Jurkat, Clone E6-1 (cell line): ENCODE data around the gene ANAPC7. TPM values are rescaled to one million over a fixed set of nuclear protein-coding genes. Genes with fewer than 3 reads are reported as not detected.
"Not testable (repeated sequence)": the region's sequence is repeated elsewhere in the genome, so short reads cannot be mapped to it uniquely, and the experiment has no call there.

ENCODE experiments used
- DNase-seq: peaks from one replicate; pipeline ENCODE4 v3.0.0-alpha.2; 2011; ENCODE audit warnings: low read depth, low spot score
- H3K4me3 ChIP-seq: 2 replicates; pipeline ENCODE4 v1.5.1; 2011; ENCODE audit warnings: mild to moderate bottlenecking, low read length, control low read depth, moderate library complexity
- polyA plus RNA-seq: library from polyadenylated mRNA; unstranded; fragments of >200 nt; gene quantifications from one replicate; pipeline ENCODE4 v1.2.1, GENCODE V29; 2012; ENCODE audit warnings: missing spikeins; ENCODE audit not compliant: insufficient read length, insufficient read depth

Gene ANAPC7, protein sequence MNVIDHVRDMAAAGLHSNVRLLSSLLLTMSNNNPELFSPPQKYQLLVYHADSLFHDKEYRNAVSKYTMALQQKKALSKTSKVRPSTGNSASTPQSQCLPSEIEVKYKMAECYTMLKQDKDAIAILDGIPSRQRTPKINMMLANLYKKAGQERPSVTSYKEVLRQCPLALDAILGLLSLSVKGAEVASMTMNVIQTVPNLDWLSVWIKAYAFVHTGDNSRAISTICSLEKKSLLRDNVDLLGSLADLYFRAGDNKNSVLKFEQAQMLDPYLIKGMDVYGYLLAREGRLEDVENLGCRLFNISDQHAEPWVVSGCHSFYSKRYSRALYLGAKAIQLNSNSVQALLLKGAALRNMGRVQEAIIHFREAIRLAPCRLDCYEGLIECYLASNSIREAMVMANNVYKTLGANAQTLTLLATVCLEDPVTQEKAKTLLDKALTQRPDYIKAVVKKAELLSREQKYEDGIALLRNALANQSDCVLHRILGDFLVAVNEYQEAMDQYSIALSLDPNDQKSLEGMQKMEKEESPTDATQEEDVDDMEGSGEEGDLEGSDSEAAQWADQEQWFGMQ
- polyA plus RNA-seq: 97.6 TPM

GRCh38 chr12:110403146-110403975 lies at the start of gene ANAPC7:
TSS of gene ANAPC7 (minus strand) at chr12:110403708. CDS start at chr12:110403627, 81 bp downstream.
- DNase-seq: peak; percentile 87
- peak within 1 kb of the TSS; percentile 95 for H3K4me3 ChIP-seq

GRCh38 chr12:110451263-110451662 lies 47.8 kb upstream of the ANAPC7 start:
- no peak overlapping the region for H3K4me3 ChIP-seq
- no peak for DNase-seq

GRCh38 chr12:110449799-110450497 lies 46.4 kb upstream of the ANAPC7 start, which contains the start of gene ARPC3:
TSS of gene ARPC3 (minus strand) at chr12:110450337. CDS start at chr12:110450260, 77 bp downstream.
- peak within 1 kb of the TSS; percentile 71 for H3K4me3 ChIP-seq
- DNase-seq: peak; percentile 91

DNA sequence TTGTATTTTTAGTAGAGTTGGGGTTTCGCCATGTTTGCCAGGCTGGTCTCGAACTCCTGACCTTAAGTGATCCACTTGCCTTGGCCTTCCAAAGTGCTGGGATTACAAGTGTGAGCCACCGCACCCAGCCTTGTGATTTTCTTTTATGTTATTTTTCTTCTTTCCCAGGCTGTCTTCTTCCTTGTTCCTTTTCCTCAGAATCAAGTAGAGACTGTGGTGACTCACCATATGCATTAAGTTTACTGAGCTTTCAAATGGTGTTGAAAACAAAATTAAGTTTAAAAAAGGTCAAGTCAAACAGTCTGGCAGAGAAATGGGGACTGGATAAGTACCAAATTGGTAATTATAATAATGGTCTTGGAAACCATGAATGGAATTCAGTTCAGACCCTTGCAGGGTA lies 40.9 kb upstream of the ANAPC7 start:
- no peak overlapping the region for H3K4me3 ChIP-seq
- no peak for DNase-seq

- DNase-seq: no peak
- no peak overlapping the region for H3K4me3 ChIP-seq
These were observed 32.7 kb upstream of the ANAPC7 start for GRCh38 chr12:110436231-110436630.

DNA sequence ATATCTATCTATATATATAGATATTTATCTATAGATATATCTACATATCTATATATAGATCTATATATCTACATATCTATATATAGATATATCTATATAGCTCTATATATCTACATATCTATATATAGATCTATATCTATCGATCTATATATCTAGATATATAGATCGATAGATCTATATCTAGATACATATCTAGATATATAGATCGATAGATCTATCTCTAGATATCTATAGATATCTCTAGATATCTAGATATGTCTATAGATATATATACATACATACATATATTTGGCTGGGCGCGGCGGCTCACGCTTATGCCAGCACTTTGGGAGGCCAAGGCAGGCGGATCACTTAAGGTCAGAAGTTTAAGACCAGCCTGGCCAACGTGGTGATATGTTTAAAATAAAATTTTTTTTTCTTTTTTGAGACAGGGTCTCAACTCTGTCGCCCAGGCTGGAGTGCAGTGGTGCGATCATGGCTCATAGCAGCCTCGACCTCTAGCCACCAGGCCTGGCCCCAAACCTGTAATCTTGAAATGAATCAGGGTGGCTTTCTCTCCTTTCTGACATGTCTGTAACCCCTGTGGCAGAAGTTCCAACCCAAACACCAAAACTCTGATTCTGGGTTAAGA lies 28.6 kb upstream of the ANAPC7 start:
- H3K4me3 ChIP-seq: peak overlapping the region; percentile 45

DNA sequence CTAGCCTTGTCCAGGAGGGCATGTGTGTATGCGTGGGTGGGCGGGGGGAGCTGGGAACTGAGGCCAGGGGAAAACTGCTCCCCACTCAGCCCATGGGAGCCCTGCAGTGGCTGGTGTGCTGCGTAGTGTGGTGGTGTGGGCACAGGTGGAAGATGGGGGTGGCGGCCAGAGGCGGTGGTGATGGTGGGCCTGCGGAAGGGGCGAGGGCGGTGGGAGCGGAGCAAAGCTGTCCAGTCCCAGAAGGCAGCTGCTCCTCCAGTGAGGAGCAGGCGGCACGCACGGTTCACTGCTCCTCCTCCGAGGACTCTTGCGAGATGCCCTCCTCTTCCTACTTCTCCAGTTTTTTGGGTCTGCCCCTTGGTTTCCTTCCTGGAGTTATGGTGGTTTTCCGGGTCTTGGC lies 26.2 kb upstream of the ANAPC7 start:
- not testable (repeated sequence) for H3K4me3 ChIP-seq, DNase-seq

More for the DNA sequence above, 28.6 kb upstream of the ANAPC7 start:
- DNase-seq: no peak

- no peak for DNase-seq
- H3K4me3 ChIP-seq: no peak overlapping the region
These were observed 22.9 kb upstream of the ANAPC7 start for GRCh38 chr12:110426406-110426805.

GRCh38 chr12:110424237-110424636 lies 20.7 kb upstream of the ANAPC7 start:
- no peak for DNase-seq
- H3K4me3 ChIP-seq: no peak overlapping the region

GRCh38 chr12:110421701-110422100 lies 18.2 kb upstream of the ANAPC7 start:
- no peak overlapping the region for H3K4me3 ChIP-seq
- DNase-seq: no peak

GRCh38 chr12:110421159-110421661 lies 17.7 kb upstream of the ANAPC7 start:
- no peak for DNase-seq

GRCh38 chr12:110420644-110421043 lies 17.1 kb upstream of the ANAPC7 start:
- DNase-seq, H3K4me3 ChIP-seq: not testable (repeated sequence)

More at GRCh38 chr12:110421159-110421661, 17.7 kb upstream of the ANAPC7 start:
- H3K4me3 ChIP-seq: no peak overlapping the region

GRCh38 chr12:110417113-110417512 lies 13.6 kb upstream of the ANAPC7 start:
- not testable (repeated sequence) for DNase-seq

GRCh38 chr12:110410086-110410485 lies 6.6 kb upstream of the ANAPC7 start:
- DNase-seq, H3K4me3 ChIP-seq: not testable (repeated sequence)

More at GRCh38 chr12:110417113-110417512, 13.6 kb upstream of the ANAPC7 start:
- H3K4me3 ChIP-seq: not testable (repeated sequence)

- DNase-seq: not testable (repeated sequence)
These were observed 1.7 kb upstream of the ANAPC7 start for GRCh38 chr12:110405126-110405662.

DNA sequence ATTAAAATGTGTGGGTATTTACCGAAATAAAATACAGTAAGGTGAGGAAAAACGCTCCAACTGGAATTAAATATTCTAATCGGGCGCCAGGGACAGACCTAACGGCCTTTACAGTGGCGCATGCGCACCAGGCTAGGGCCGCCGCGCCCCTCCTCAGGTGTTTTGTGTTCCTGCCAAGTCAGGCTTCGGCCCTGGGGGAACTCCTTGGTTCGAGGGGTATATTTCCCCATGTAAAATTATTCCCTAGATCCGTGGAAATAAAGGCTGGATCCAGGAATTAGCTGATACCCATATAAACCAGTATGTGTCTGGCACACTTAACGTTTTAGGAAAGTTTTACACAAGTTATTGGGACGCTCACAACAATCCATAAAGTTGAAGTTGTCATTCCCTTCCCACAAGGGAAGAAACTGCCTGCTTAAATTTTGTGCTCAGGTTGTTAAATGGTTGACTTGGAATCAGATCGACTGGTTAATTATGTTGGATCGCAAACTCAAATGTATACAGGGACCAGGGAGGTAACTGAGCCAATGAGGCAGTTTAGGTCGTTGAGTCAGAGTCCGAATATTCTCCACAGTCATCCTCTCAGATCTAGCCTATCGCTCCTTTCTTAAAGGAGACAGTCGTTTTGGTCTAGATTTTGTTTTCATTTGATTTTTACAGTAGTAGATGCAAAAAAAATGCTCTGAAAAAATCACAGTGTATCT lies 621 bp upstream of the ANAPC7 start:
- peak overlapping the region; percentile 95 for H3K4me3 ChIP-seq
- DNase-seq: peak; percentile 71

More at GRCh38 chr12:110405126-110405662, 1.7 kb upstream of the ANAPC7 start:
- not testable (repeated sequence) for H3K4me3 ChIP-seq

GRCh38 chr12:110382683-110383082 lies 20.8 kb downstream of the ANAPC7 start:
- no peak for DNase-seq
- no peak overlapping the region for H3K4me3 ChIP-seq
